ENCODE measurements around the gene RNF111.
"Not testable (repeated sequence)": the region's sequence is repeated elsewhere in the genome, so short reads cannot be mapped to it uniquely, and the experiment has no call there.

RNF111 gene

DNA sequence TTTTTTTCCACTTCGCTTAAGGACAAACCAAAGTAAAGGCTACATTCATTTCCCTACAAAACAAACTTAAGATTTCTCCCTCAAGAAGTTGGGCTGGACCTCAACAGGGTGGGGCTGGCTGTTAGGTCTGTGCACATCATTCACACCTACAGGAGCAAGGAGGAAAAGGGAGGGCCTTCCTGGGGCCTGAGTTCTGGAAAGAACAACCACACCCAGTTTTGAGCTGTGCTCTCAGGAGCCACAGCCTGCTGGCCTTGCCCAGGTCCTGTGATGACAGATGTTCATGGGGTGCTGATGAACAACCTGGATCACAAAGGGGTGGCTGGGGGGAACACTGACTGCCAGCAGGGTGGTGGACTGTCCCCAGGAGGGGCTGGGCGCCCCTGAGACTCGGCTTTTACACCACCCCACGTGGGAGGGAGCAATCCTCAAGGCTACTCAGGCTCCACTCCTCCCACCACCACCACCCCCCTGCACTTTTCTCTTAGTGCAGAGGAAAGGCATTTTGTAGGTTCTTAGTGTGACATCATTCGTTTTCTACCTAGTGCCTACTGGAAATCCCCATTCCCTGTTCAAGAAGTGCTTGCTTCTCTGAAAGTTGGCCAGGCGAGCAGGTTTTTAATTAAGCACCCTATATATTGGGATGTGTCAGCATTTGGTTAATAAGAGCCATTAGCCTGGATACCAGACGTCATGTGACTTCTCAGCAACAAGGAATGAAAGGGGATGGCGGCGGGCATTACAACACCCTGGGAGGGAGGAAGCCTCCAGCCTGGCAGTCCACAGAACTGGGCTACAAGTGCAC, 153.2 kb downstream of the RNF111 start:
- no peak for DNase-seq

DNA sequence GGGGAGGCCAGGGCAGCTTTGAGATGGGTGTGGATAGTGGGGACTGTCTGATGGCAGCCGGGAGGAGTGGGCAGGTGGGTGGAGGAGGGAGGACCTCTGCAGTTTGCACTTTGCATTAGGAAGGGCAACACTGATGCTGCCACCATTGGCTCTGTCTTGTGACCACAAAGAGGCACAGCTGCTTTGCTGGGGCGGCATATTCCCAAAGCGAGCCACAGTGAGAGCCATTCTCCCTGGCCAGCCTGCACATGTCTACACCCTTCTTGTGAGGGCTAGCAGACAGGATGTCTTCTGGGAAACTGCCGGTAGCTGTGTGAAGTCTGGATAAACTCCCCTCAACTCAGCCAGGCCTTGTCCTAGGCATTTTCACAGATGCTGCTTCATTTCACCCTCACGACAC, 155.8 kb downstream of the RNF111 start:
- no peak for DNase-seq

DNA sequence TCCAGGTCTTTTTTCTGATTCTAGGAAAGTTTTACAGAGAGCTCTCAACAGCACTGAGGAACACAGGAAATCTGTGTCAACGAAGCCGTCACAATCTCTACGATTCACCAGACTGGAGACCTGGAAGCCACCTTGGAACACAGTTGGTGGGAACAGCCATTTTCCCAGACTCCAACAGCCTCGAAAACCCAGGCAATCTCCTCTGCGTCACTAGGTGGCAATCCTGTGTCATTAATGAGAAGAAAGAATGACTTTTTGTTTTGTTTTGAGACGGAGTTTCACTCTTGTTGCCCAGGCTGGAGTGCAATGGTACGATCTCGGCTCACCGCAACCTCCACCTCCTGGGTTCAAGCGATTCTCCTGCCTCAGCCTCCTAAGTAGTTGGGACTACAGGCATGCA, 157.1 kb downstream of the RNF111 start:
- DNase-seq: not testable (repeated sequence)
